ENCODE results near the gene CRYGD. TPM values are rescaled to one million over a fixed set of nuclear protein-coding genes. Genes with fewer than 3 reads are reported as not detected.
A peak's percentile ranks its signal among the peaks of the same experiment; 100 is the strongest.

Gene CRYGD
- total and polyA plus RNA-seq, 9 of the 15 experiments (the other 6 are each of a cell fraction or from before 2014, with no cell fraction given) = not detected

DNA sequence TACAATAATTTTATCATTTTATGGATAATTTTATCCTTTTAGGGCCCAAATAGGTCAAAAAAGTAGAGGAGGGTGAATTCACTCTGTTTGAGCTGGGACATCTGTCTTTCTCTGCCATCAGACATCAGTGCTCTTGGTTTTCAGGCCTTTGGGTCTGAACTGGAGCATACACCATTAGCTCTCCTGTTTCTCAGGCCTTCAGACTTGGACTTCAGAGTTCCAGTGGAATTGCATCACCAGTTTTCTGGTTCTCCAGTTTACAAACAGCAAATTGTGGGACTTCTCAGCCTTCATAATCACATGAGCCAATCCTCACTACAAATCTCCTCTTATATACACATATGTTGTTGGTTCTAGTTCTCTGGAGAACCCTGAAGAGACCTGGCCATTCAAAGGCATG is 33.9 kb downstream of the CRYGD start:
- Histone ChIP-seq H3K4me1 (replicated peaks in 1 of 2; ENCODE audit: control insufficient read depth in 2 of 2, insufficient read depth in 2 of 2, low read length in 2 of 2) (no peaks in the 10 kb centered on the region), H2AFZ (ENCODE audit: low read depth, low read length) (no peak overlapping the region), H3K9ac (ENCODE audit: insufficient read depth in 1 of 2, low read depth in 2 of 2, low read length in 2 of 2) (no peak overlapping the region), H4K20me1 (replicated peaks; ENCODE audit: control insufficient read depth, insufficient read depth, low read length) (no peaks in the 10 kb centered on the region), H3K36me3 (ENCODE audit: control insufficient read depth, insufficient read depth, low read length) (no peaks in the 10 kb centered on the region), H3K9me3 (replicated peaks; ENCODE audit: control insufficient read depth, insufficient read depth, low read depth, low read length) (no peaks in the 10 kb centered on the region), H3K9me1 (ENCODE audit: control insufficient read depth, insufficient read depth, low read length) (no peaks in the 10 kb centered on the region), H3K4me3 (no peak overlapping the region), H3K4me2 (ENCODE audit: insufficient read depth, low read length) (no peak overlapping the region), H3K27ac (ENCODE audit: extremely low read depth, low read depth, low read length) (no peak overlapping the region), H3K27me3 (ENCODE audit: control insufficient read depth in 2 of 2, insufficient read depth in 2 of 2, low read length in 2 of 2) (no peaks in the 10 kb centered on the region), H3K79me2 (ENCODE audit: control insufficient read depth, insufficient read depth, low read length) (no peaks in the 10 kb centered on the region)
- intact Hi-C loops (cut with micrococcal nuclease) (no loop called here), in situ Hi-C loops (cut with MboI) (no loop called here)
- ATAC-seq (no peak), DNase-seq (ENCODE audit: extremely low read depth in 1 of 4, low spot score in 3 of 4) (no peak), FAIRE-seq (no peak)
- POLR2A ChIA-PET = interaction anchor here (0.9 kb wide), 1 partner anchor 12 kb away, joined by 3 read pairs; no protein-coding TSS in a partner anchor
- TF ChIP-seq ELF2 (CRISPR knock-in tag; IDR thresholded peaks at IDR 0.05) = no peak
- no peak for TF ChIP-seq PTRF (tag; IDR thresholded peaks at IDR 0.05)
- no peak for TF ChIP-seq NFE2 (IDR thresholded peaks at IDR 0.05; ENCODE audit: low read depth)
- TF ChIP-seq CEBPG (CRISPR knock-in tag; IDR thresholded peaks at IDR 0.05) = no peak
- TF ChIP-seq CEBPG (tag; conservative IDR thresholded peaks at IDR 0.05 in 1 of 2, IDR thresholded peaks at IDR 0.05 in 1 of 2) = peak in 1 of 2 experiments; percentile 44; a peak in 1 of 4 replicates
- no peak for TF ChIP-seq ZEB2 (IDR thresholded peaks at IDR 0.05)
- TF ChIP-seq SRSF3 (IDR thresholded peaks at IDR 0.05; ENCODE audit: insufficient read depth, low read length) = no peak
- BruUV-seq (replicated peaks) = no TSS peak
- CTCF ChIA-PET (ENCODE audit: low intra/inter-chr PET ratio) = no interaction called here

GRCh38 chr2:208086029-208086428 is 38.3 kb downstream of the CRYGD start:
- no peak for TF ChIP-seq NUFIP1 (IDR thresholded peaks at IDR 0.05; ENCODE audit: partially characterized antibody)
- TF ChIP-seq ADNP (tag; IDR thresholded peaks at IDR 0.05) = no peak
- TF ChIP-seq PHF21A (IDR thresholded peaks at IDR 0.05; ENCODE audit: borderline replicate concordance, low read depth) = no peak
- TF ChIP-seq RUNX1 (IDR thresholded peaks at IDR 0.05; ENCODE audit: low read depth) = no peak
- no peak for TF ChIP-seq RBBP5 (IDR thresholded peaks at IDR 0.05; ENCODE audit: borderline replicate concordance, insufficient read depth, low read length, poor library complexity, severe bottlenecking)
- TF ChIP-seq FIP1L1 (IDR thresholded peaks at IDR 0.05; ENCODE audit: low read depth, low read length, poor library complexity, severe bottlenecking) = no peak
- no peak for TF ChIP-seq RHOXF2B (CRISPR knock-in tag; conservative IDR thresholded peaks at IDR 0.05)
- TF ChIP-seq POLR2G (IDR thresholded peaks at IDR 0.05; ENCODE audit: low read depth, low read length) = no peak
- no peak for TF ChIP-seq PHB2 (IDR thresholded peaks at IDR 0.05; ENCODE audit: low read depth)
- no peak for TF ChIP-seq ZNF655 (CRISPR knock-in tag; IDR thresholded peaks at IDR 0.05)
- ATAC-seq (no peak), DNase-seq (ENCODE audit: extremely low read depth in 1 of 4, low spot score in 3 of 4) (no peak), FAIRE-seq (no peak)
- H4K20me1 ChIP-seq (replicated peaks; ENCODE audit: control insufficient read depth, insufficient read depth, low read length) = no peaks in the 10 kb centered on the region
- BruUV-seq (replicated peaks) = no TSS peak
- ChIA-PET CTCF (ENCODE audit: low intra/inter-chr PET ratio) (no interaction called here), POLR2A (no interaction called here)
- H3K79me2 ChIP-seq (ENCODE audit: control insufficient read depth, insufficient read depth, low read length) = no peaks in the 10 kb centered on the region
- in situ Hi-C loops (cut with MboI) (no loop called here), intact Hi-C loops (cut with micrococcal nuclease) (no loop called here)
- 0% methylated on average over 1 of the region's 1 CpG for WGBS (ENCODE audit: insufficient coverage, low coverage, missing lambda C conversion rate)
- no peaks in the 10 kb centered on the region for H3K4me1 ChIP-seq (replicated peaks in 1 of 2; ENCODE audit: control insufficient read depth in 2 of 2, insufficient read depth in 2 of 2, low read length in 2 of 2)
- no peak overlapping the region for H3K4me2 ChIP-seq (ENCODE audit: insufficient read depth, low read length)
- H3K4me3 ChIP-seq = no peak overlapping the region
- no peaks in the 10 kb centered on the region for H3K9me3 ChIP-seq (replicated peaks; ENCODE audit: control insufficient read depth, insufficient read depth, low read depth, low read length)
- no peak overlapping the region for H2AFZ ChIP-seq (ENCODE audit: low read depth, low read length)
- no peaks in the 10 kb centered on the region for H3K9me1 ChIP-seq (ENCODE audit: control insufficient read depth, insufficient read depth, low read length)
- H3K27me3 ChIP-seq (ENCODE audit: control insufficient read depth in 2 of 2, insufficient read depth in 2 of 2, low read length in 2 of 2) = no peaks in the 10 kb centered on the region
- no peak overlapping the region for H3K9ac ChIP-seq (ENCODE audit: insufficient read depth in 1 of 2, low read depth in 2 of 2, low read length in 2 of 2)
- no peaks in the 10 kb centered on the region for H3K36me3 ChIP-seq (ENCODE audit: control insufficient read depth, insufficient read depth, low read length)
- no peak overlapping the region for H3K27ac ChIP-seq (ENCODE audit: extremely low read depth, low read depth, low read length)

All from K562 (cell line).